Spleen (tissue), 11 donors: ENCODE data around the gene HSPB6. TPM values are rescaled to one million over a fixed set of nuclear protein-coding genes. Genes with fewer than 3 reads are reported as not detected.

Experiments used
- DNase-seq: peaks from one replicate; pipeline ENCODE4 v3.0.0-alpha.2; 2020
- H3K27ac ChIP-seq, 8 donors: fragments of 200-600 bp; sonication (generic) in 7 of 8; 1 replicate in 4 of 8; 2 replicates in 4 of 8; pipeline versions ENCODE4 v1.5.0 to v1.8.0; 2016 to 2021; ENCODE audit warnings: inconsistent platforms in 4 of 8, mild to moderate bottlenecking in 4 of 8, moderate library complexity in 1 of 8
- H3K27me3 ChIP-seq, 7 donors: fragments of 200-600 bp; sonication (generic) in 6 of 7; replicated peaks in 1 of 7; 1 replicate in 4 of 7; 2 replicates in 3 of 7; pipeline versions ENCODE4 v1.5.0 to v1.8.0; 2016 to 2021; ENCODE audit warnings: inconsistent platforms in 3 of 7, mild to moderate bottlenecking in 1 of 7
- H3K36me3 ChIP-seq, 6 donors: fragments of 200-600 bp; sonication (generic) in 5 of 6; 1 replicate in 4 of 6; 2 replicates in 2 of 6; pipeline versions ENCODE4 v1.5.0 to v1.8.0; 2016 to 2021; ENCODE audit warnings: inconsistent platforms in 2 of 6
- H3K4me1 ChIP-seq, 6 donors: fragments of 200-600 bp; sonication (generic) in 5 of 6; 1 replicate in 3 of 6; 2 replicates in 3 of 6; pipeline versions ENCODE4 v1.5.0 to v1.8.0; 2016 to 2021; ENCODE audit warnings: inconsistent platforms in 3 of 6
- H3K4me3 ChIP-seq, 8 donors: fragments of 200-600 bp; sonication (generic) in 7 of 8; 1 replicate in 4 of 8; 2 replicates in 4 of 8; pipeline versions ENCODE4 v1.5.0 to v1.8.0; 2016 to 2021; ENCODE audit warnings: inconsistent platforms in 4 of 8, mild to moderate bottlenecking in 4 of 8, moderate library complexity in 2 of 8
- H3K9me3 ChIP-seq, 8 donors: fragments of 200-600 bp; sonication (generic) in 7 of 8; 1 replicate in 4 of 8; 2 replicates in 4 of 8; pipeline versions ENCODE4 v1.5.0 to v1.8.0; 2016 to 2021; ENCODE audit warnings: inconsistent platforms in 4 of 8
- POLR2A ChIP-seq, 3 donors: fragments of 450-650 bp; IDR thresholded peaks; one replicate each; pipeline ENCODE4 v1.5.1; 2017; ENCODE audit warnings: antibody characterized with exemption in 3 of 3, mild to moderate bottlenecking in 1 of 3
- POLR2AphosphoS5 ChIP-seq, 3 donors: sonication (generic); formaldehyde crosslinking; IDR thresholded peaks; one replicate each; pipeline ENCODE4 v1.5.1; 2017; ENCODE audit warnings: antibody characterized with exemption in 3 of 3
- WGBS, 5 donors: extraction: QIAGEN DNeasy Blood & Tissue Kit in 3 of 5; methylation state at CpG; one replicate each; pipeline versions ENCODE4 v1.1.5 to v1.1.7; 2013 to 2018; 5-methylcytosine and 5-hydroxymethylcytosine counted together
- intact Hi-C: fragments of 100-400 bp; cut with DNase I; formaldehyde crosslinking; loops from one replicate; pipeline ENCODE4 v1.15.0; 2023; ENCODE audit warnings: low total_unique reads
- polyA plus RNA-seq, 3 donors: library from polyadenylated mRNA; stranded (reverse); fragments of 200-250 nt; gene quantifications; one replicate each; pipeline ENCODE4 v1.2.1, GENCODE V29; 2013
- total RNA-seq, 7 donors: library from RNA; depleted of rRNA in 3 of 7; stranded (reverse); fragments of >200 nt in 3 of 7; fragmentation: NEBNext Ultra II Directional in 4 of 7; extraction: Animal tissue kit (Norgen Biotek cat#: 25700) in 4 of 7; gene quantifications; one replicate each; pipeline versions ENCODE4 v1.1.0 to v1.2.1, GENCODE V29; 2016 to 2021
- TF ChIP-seq, protein P1 (sequence below), 11 experiments: fragments of 200-600 bp in 7 of 11; fragments of 450-650 bp in 4 of 11; sonication (generic) in 4 of 11; IDR thresholded peaks in 8 of 11; conservative IDR thresholded peaks in 3 of 11; 1 replicate in 7 of 11; 2 replicates in 4 of 11; pipeline versions ENCODE4 v1.4.0 to v1.8.0; 2016 to 2021; ENCODE audit warnings: antibody characterized with exemption in 11 of 11, inconsistent platforms in 4 of 11, mild to moderate bottlenecking in 1 of 11
- donor health status: healthy with polysubstance abuse.
- donor health status: DM: no; HTN: no; CAD: no; lungs with moderate emphysema.
- donor health status: DM: no; HTN: no; CAD: no.
- donor health status: Bipolar disorder and iron deficiency.
- donor health status: healthy.
- donor health status: DM: no; HTN: no; CAD: no.
- donor health status: DM: yes; HTN: yes; CAD: no.

The HSPB6 gene
- total and polyA plus RNA-seq, 10 donors, result 2.1 to 11.0 (median 4.4) TPM

DNA sequence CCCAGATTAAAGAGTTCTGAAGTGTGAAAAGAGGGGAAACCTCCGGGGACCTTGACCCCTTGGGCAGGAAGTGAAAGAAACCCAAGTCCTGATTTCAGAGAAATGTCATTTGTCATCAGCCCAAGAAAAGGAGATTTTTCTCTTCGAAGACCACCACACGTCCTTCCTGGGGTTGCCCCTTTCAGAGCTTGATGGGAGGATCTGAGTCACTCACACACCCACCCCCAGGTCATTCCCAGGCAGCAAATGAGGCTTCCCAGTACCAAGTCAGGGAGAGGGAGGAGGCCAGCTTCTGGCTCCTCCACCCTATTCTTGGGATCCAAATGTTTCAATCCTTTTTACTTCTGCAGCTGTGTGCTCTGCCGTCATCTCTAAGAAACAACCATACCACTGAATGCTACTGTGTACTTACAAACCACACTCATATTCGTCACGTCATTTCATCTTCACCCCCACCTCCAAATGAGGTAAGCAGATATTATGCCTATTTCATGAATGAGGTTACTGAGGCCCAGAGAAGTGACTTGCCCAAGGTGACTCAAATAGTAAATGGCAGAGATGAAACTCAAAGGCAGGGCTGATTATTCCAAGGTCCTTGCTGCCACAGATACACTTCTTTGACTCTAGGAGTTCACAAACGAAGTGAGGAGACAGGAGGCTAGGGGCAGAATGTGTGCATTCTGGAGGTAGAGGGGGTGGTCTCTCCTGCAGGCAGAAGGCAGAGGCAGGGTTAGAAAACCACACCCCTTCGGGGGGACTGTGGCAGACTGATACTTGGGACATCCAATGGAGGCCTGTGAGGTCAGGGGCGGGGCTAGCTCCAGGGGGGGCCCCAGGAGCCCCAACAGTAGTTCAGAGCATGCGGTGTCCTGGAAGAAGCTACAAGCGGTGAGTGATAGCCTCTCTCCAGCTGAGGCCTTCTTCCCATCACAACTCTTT is 44.0 kb downstream of the HSPB6 start:
- H3K4me3 ChIP-seq, result peak overlapping the region in 3 of 8 donors; percentile 21 to 87 (median 31)
- intact Hi-C loops, result loop anchor here (10.0 kb wide), 1 partner anchor 158 kb away; no protein-coding TSS in a partner anchor
- DNase-seq, result no peak
- no peaks in the 10 kb centered on the region for H3K36me3 ChIP-seq
- peak in 1 of 3 donors; percentile 54 for TF ChIP-seq POLR2AphosphoS5 (IDR thresholded peaks at IDR 0.05)
- TF ChIP-seq, protein P1, sequence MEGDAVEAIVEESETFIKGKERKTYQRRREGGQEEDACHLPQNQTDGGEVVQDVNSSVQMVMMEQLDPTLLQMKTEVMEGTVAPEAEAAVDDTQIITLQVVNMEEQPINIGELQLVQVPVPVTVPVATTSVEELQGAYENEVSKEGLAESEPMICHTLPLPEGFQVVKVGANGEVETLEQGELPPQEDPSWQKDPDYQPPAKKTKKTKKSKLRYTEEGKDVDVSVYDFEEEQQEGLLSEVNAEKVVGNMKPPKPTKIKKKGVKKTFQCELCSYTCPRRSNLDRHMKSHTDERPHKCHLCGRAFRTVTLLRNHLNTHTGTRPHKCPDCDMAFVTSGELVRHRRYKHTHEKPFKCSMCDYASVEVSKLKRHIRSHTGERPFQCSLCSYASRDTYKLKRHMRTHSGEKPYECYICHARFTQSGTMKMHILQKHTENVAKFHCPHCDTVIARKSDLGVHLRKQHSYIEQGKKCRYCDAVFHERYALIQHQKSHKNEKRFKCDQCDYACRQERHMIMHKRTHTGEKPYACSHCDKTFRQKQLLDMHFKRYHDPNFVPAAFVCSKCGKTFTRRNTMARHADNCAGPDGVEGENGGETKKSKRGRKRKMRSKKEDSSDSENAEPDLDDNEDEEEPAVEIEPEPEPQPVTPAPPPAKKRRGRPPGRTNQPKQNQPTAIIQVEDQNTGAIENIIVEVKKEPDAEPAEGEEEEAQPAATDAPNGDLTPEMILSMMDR (IDR thresholded peaks at IDR 0.05 in 8 of 11, conservative IDR thresholded peaks at IDR 0.05 in 3 of 11), result no peak
- peak overlapping the region in 6 of 8 donors; percentile 21 to 97 (median 72) for H3K27ac ChIP-seq
- no peaks in the 10 kb centered on the region for H3K9me3 ChIP-seq
- no peaks in the 10 kb centered on the region for H3K27me3 ChIP-seq
- WGBS, 5 donors, result 52 to 69% (median 65%) methylated on average over 10 to 11 of the region's 11 CpGs
- peaks cover 17 to 72% (median 56%) of the 10 kb centered on the region in 6 donors for H3K4me1 ChIP-seq

DNA sequence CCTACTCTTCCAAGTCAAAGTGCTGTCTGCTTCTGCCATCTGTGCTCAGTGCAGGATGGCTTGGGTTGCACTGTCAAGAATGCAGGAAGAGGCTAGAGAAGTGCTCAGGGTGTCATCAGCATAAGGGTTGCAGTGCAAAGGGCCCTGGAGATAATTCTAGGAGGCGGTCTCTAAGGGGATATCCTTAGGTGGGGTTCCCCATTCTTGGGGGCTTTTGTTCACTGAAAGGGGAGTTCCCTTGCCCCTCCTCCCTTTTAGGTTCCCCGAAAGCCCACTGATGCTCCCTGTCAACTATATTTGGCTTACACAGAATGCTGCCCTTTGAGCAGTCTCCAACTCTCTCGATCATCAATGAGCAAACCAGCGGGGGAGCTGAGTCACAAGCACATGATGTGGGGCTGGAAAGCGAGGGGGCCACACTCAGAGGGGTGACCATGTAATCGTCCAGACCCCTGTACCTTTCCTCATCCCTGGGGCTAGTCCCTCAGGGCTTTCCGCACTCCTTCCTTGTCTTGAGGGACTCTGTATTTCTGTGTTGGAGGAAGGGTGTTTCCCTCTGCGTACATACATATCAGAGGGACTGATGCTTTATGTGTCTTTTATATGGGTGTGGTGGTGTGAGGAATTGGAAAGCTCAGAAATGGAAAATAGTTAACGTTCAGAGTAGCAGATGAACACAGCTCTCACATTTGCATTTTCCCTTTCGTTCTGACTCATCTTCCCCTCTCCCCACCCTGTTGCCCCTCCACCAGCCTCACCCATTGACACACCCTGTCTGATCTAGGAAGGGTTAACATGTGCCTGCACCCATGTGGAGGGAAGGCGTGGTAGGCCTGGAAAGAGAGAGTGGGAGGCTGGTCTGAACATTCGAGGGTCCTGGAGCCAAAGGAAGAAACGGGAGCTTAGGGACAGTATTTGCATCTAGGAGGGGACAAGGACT is 45.8 kb downstream of the HSPB6 start:
- WGBS, 5 donors, result 45 to 67% (median 64%) methylated on average over 13 of the region's 13 CpGs
- TF ChIP-seq POLR2AphosphoS5 (IDR thresholded peaks at IDR 0.05) (no peak), POLR2A (IDR thresholded peaks at IDR 0.05) (no peak)
- TF ChIP-seq, protein P1 (IDR thresholded peaks at IDR 0.05 in 8 of 11, conservative IDR thresholded peaks at IDR 0.05 in 3 of 11), result no peak
- Histone ChIP-seq H3K27me3 (no peaks in the 10 kb centered on the region), H3K36me3 (no peaks in the 10 kb centered on the region), H3K27ac (peak overlapping the region in 5 of 8 donors; percentile 7 to 97 (median 80)), H3K4me1 (peaks cover 13 to 61% (median 51%) of the 10 kb centered on the region in 6 donors), H3K4me3 (peak overlapping the region in 1 of 8 donors; percentile 17), H3K9me3 (no peaks in the 10 kb centered on the region)
- intact Hi-C loops, result loop anchor here (10.0 kb wide), 1 partner anchor 156 kb away; no protein-coding TSS in a partner anchor
- DNase-seq, result no peak

DNA sequence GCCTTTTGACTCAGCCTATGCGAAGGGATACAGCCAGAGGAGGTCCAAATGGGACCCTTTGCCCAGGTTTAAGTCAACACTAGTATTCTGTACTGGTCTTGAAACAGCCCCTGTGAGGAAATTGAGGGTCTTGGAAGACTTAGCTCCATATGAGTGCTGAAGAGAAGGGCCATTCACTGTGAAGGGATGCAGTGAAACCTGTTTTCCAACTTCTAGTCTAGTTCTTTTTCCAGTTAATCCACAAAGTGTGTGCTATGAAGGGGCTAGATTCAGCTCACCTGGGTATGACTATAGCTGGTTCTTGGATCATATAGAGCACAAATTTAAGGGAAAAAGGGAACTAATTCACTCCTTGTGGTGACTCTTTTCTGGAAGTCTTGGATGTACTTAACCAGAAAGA is 48.4 kb downstream of the HSPB6 start:
- no peak overlapping the region for H3K27ac ChIP-seq
- no peaks in the 10 kb centered on the region for H3K9me3 ChIP-seq
- H3K27me3 ChIP-seq, result peaks cover 0 to 21% (median 0%) of the 10 kb centered on the region in 7 donors
- intact Hi-C loops, result no loop called here
- TF ChIP-seq POLR2A (IDR thresholded peaks at IDR 0.05) (no peak), POLR2AphosphoS5 (IDR thresholded peaks at IDR 0.05) (no peak)
- TF ChIP-seq, protein P1 (IDR thresholded peaks at IDR 0.05 in 8 of 11, conservative IDR thresholded peaks at IDR 0.05 in 3 of 11), result no peak
- H3K4me3 ChIP-seq, result no peak overlapping the region
- no peak for DNase-seq
- no peaks in the 10 kb centered on the region for H3K36me3 ChIP-seq
- WGBS, 5 donors, result 80 to 100% (median 97%) methylated on average over 1 of the region's 1 CpG
- H3K4me1 ChIP-seq, result peaks cover 0 to 34% (median 28%) of the 10 kb centered on the region in 6 donors

Other genes starting within 250 kb of the HSPB6 start
- gene DMKN, start 243.4 kb downstream of the HSPB6 start, total RNA-seq, result 10 to 100 TPM in 2 of 7 donors, 1 to 10 TPM in 5; 2.5 to 17.9 (median 4.4) TPM
- gene DMKN, start 243.4 kb downstream of the HSPB6 start, polyA plus RNA-seq, result 10 to 100 TPM in 2 of 3 donors, 1 to 10 TPM in 1; 7.2 to 15.3 (median 10.7) TPM
- gene SBSN, start 228.7 kb downstream of the HSPB6 start, total RNA-seq, result not detected
- under 1 TPM; 0.05 to 0.33 (median 0.19) TPM for gene SBSN, start 228.7 kb downstream of the HSPB6 start, polyA plus RNA-seq
- gene GAPDHS, start 223.6 kb downstream of the HSPB6 start, total RNA-seq, result under 1 TPM in 1 of 7 donors, not detected in 6; 0.17 TPM
- under 1 TPM in 2 of 3 donors, not detected in 1; 0.13 to 0.14 TPM for gene GAPDHS, start 223.6 kb downstream of the HSPB6 start, polyA plus RNA-seq
- gene TMEM147, start 211.4 kb downstream of the HSPB6 start, total RNA-seq, result 10 to 100 TPM; 47.6 to 67.7 (median 50.4) TPM
- gene TMEM147, start 211.4 kb downstream of the HSPB6 start, polyA plus RNA-seq, result 10 to 100 TPM; 57.9 to 88.7 (median 78.7) TPM
- not detected for gene ATP4A, start 193.4 kb downstream of the HSPB6 start, total RNA-seq
- not detected for gene ATP4A, start 193.4 kb downstream of the HSPB6 start, polyA plus RNA-seq
- not detected for gene PMIS2, start 170.9 kb downstream of the HSPB6 start, total RNA-seq
- not detected for gene PMIS2, start 170.9 kb downstream of the HSPB6 start, polyA plus RNA-seq
- 10 to 100 TPM; 10.3 to 24.4 (median 17.7) TPM for gene HAUS5, start 144.3 kb downstream of the HSPB6 start, total RNA-seq
- 10 to 100 TPM; 12.4 to 23.8 (median 23.1) TPM for gene HAUS5, start 144.3 kb downstream of the HSPB6 start, polyA plus RNA-seq
- gene RBM42, start 128.0 kb downstream of the HSPB6 start, total RNA-seq, result 10 to 100 TPM; 48.2 to 63.4 (median 59.6) TPM
- 10 to 100 TPM; 48.8 to 71.9 (median 58.1) TPM for gene RBM42, start 128.0 kb downstream of the HSPB6 start, polyA plus RNA-seq
- under 1 TPM in 2 of 7 donors, not detected in 5; 0.43 to 0.57 TPM for gene ETV2, start 115.3 kb downstream of the HSPB6 start, total RNA-seq
- gene ETV2, start 115.3 kb downstream of the HSPB6 start, polyA plus RNA-seq, result 1 to 10 TPM in 2 of 3 donors, under 1 TPM in 1; 0.99 to 1.2 (median 1.1) TPM
- 100 to 1,000 TPM; 208 to 672 (median 255) TPM for gene COX6B1, start 108.7 kb downstream of the HSPB6 start, total RNA-seq
- gene COX6B1, start 108.7 kb downstream of the HSPB6 start, polyA plus RNA-seq, result 100 to 1,000 TPM; 640 to 837 (median 717) TPM
- not detected for gene UPK1A, start 90.5 kb downstream of the HSPB6 start, total RNA-seq
- gene UPK1A, start 90.5 kb downstream of the HSPB6 start, polyA plus RNA-seq, result under 1 TPM in 1 of 3 donors, not detected in 2; 0.11 TPM
- 1 to 10 TPM; 2.5 to 6.9 (median 4.0) TPM for gene ZBTB32, start 52.5 kb downstream of the HSPB6 start, total RNA-seq
- 1 to 10 TPM; 3.0 to 8.2 (median 4.8) TPM for gene ZBTB32, start 52.5 kb downstream of the HSPB6 start, polyA plus RNA-seq
- 10 to 100 TPM; 36.6 to 58.2 (median 50.7) TPM for gene KMT2B, start 39.0 kb downstream of the HSPB6 start, total RNA-seq
- 10 to 100 TPM; 17.6 to 37.2 (median 27.6) TPM for gene KMT2B, start 39.0 kb downstream of the HSPB6 start, polyA plus RNA-seq
- gene IGFLR1, start 14.6 kb downstream of the HSPB6 start, total RNA-seq, result 10 to 100 TPM; 16.5 to 64.7 (median 43.5) TPM
- 10 to 100 TPM; 30.1 to 62.9 (median 49.3) TPM for gene IGFLR1, start 14.6 kb downstream of the HSPB6 start, polyA plus RNA-seq
- 10 to 100 TPM; 27.3 to 65.1 (median 29.7) TPM for gene U2AF1L4, start 11.6 kb downstream of the HSPB6 start, total RNA-seq
- 10 to 100 TPM; 27.2 to 96.5 (median 60.7) TPM for gene U2AF1L4, start 11.6 kb downstream of the HSPB6 start, polyA plus RNA-seq
- 10 to 100 TPM; 37.5 to 55.7 (median 47.6) TPM for gene PSENEN, start 11.4 kb downstream of the HSPB6 start, total RNA-seq
- 10 to 100 TPM; 61.9 to 71.3 (median 62.1) TPM for gene PSENEN, start 11.4 kb downstream of the HSPB6 start, polyA plus RNA-seq
- 10 to 100 TPM in 5 of 7 donors, 1 to 10 TPM in 2; 7.0 to 19.5 (median 10.7) TPM for gene LIN37, start 8.5 kb downstream of the HSPB6 start, total RNA-seq
- 10 to 100 TPM; 13.7 to 28.5 (median 18.5) TPM for gene LIN37, start 8.5 kb downstream of the HSPB6 start, polyA plus RNA-seq
- 10 to 100 TPM in 6 of 7 donors, 1 to 10 TPM in 1; 6.6 to 25.2 (median 16.3) TPM for gene PROSER3, start 1.1 kb upstream of the HSPB6 start, total RNA-seq
- 1 to 10 TPM; 2.0 to 8.4 (median 2.1) TPM for gene PROSER3, start 1.1 kb upstream of the HSPB6 start, polyA plus RNA-seq
- gene ARHGAP33, start 18.5 kb upstream of the HSPB6 start, total RNA-seq, result 10 to 100 TPM in 6 of 7 donors, 1 to 10 TPM in 1; 7.4 to 25.2 (median 14.4) TPM
- 10 to 100 TPM in 1 of 3 donors, 1 to 10 TPM in 2; 3.1 to 10.9 (median 5.1) TPM for gene ARHGAP33, start 18.5 kb upstream of the HSPB6 start, polyA plus RNA-seq
- gene PRODH2, start 55.8 kb upstream of the HSPB6 start, total RNA-seq, result not detected
- gene PRODH2, start 55.8 kb upstream of the HSPB6 start, polyA plus RNA-seq, result under 1 TPM in 1 of 3 donors, not detected in 2; 0.06 TPM
- gene NPHS1, start 95.5 kb upstream of the HSPB6 start, total RNA-seq, result under 1 TPM in 2 of 7 donors, not detected in 5; 0.20 to 0.60 TPM
- gene NPHS1, start 95.5 kb upstream of the HSPB6 start, polyA plus RNA-seq, result under 1 TPM; 0.10 to 0.58 (median 0.13) TPM
- under 1 TPM in 1 of 7 donors, not detected in 6; 0.17 TPM for gene KIRREL2, start 99.9 kb upstream of the HSPB6 start, total RNA-seq
- gene KIRREL2, start 99.9 kb upstream of the HSPB6 start, polyA plus RNA-seq, result under 1 TPM; 0.10 to 0.27 (median 0.11) TPM
- gene APLP1, start 111.5 kb upstream of the HSPB6 start, total RNA-seq, result 1 to 10 TPM in 3 of 7 donors, under 1 TPM in 2, not detected in 2; 0.57 to 3.6 (median 1.1) TPM
- 1 to 10 TPM in 2 of 3 donors, under 1 TPM in 1; 0.99 to 2.6 (median 2.4) TPM for gene APLP1, start 111.5 kb upstream of the HSPB6 start, polyA plus RNA-seq
- 10 to 100 TPM; 19.6 to 57.5 (median 30.3) TPM for gene NFKBID, start 143.5 kb upstream of the HSPB6 start, total RNA-seq
- gene NFKBID, start 143.5 kb upstream of the HSPB6 start, polyA plus RNA-seq, result 10 to 100 TPM; 12.6 to 19.7 (median 18.1) TPM
- 10 to 100 TPM; 31.5 to 80.4 (median 58.2) TPM for gene HCST, start 145.5 kb upstream of the HSPB6 start, total RNA-seq
- 100 to 1,000 TPM; 119 to 130 (median 122) TPM for gene HCST, start 145.5 kb upstream of the HSPB6 start, polyA plus RNA-seq
- 100 to 1,000 TPM; 292 to 747 (median 403) TPM for gene TYROBP, start 151.3 kb upstream of the HSPB6 start, total RNA-seq
- gene TYROBP, start 151.3 kb upstream of the HSPB6 start, polyA plus RNA-seq, result 100 to 1,000 TPM; 281 to 446 (median 285) TPM
- 10 to 100 TPM in 4 of 7 donors, 1 to 10 TPM in 3; 7.8 to 18.2 (median 11.5) TPM for gene LRFN3, start 179.3 kb upstream of the HSPB6 start, total RNA-seq
- 1 to 10 TPM in 2 of 3 donors, under 1 TPM in 1; 0.76 to 8.0 (median 1.2) TPM for gene LRFN3, start 179.3 kb upstream of the HSPB6 start, polyA plus RNA-seq
- gene SDHAF1, start 238.2 kb upstream of the HSPB6 start, total RNA-seq, result 10 to 100 TPM; 14.6 to 34.8 (median 16.3) TPM
- gene SDHAF1, start 238.2 kb upstream of the HSPB6 start, polyA plus RNA-seq, result 10 to 100 TPM; 26.5 to 35.6 (median 33.6) TPM